ENCODE results near the gene CLDN9. TPM values are rescaled to one million over a fixed set of nuclear protein-coding genes. Genes with fewer than 3 reads are reported as not detected.

The CLDN9 gene
- total RNA-seq, 1 experiment from 2014 or later = not detected

- no peak for DNase-seq (ENCODE audit: low read depth)
These were observed 7.0 kb downstream of the CLDN9 start for GRCh38 chr16:3019594-3020246.

- DNase-seq (ENCODE audit: low read depth) = peak; percentile 90
These were observed 7.5 kb downstream of the CLDN9 start, which contains the start of gene TNFRSF12A for GRCh38 chr16:3020247-3020603. TSS of gene TNFRSF12A (plus strand) at chr16:3020368. CDS start at chr16:3020398, 30 bp downstream.

GRCh38 chr16:3020604-3021448, 8.1 kb downstream of the CLDN9 start:
- peak; percentile 96 for DNase-seq (ENCODE audit: low read depth)

GRCh38 chr16:3021449-3022207, 8.9 kb downstream of the CLDN9 start:
- DNase-seq (ENCODE audit: low read depth) = peak; percentile 98

GRCh38 chr16:3022208-3022683, 9.5 kb downstream of the CLDN9 start:
- DNase-seq (ENCODE audit: low read depth) = peak; percentile 95

- DNase-seq (ENCODE audit: low read depth) = no peak
These were observed 10.1 kb downstream of the CLDN9 start for GRCh38 chr16:3022684-3023414.

GRCh38 chr16:3023415-3023668, 10.6 kb downstream of the CLDN9 start:
- DNase-seq (ENCODE audit: low read depth) = peak; percentile 95

GRCh38 chr16:3023669-3024478, 11.2 kb downstream of the CLDN9 start, which contains the start of the genes HCFC1R1 and THOC6:
TSS of gene HCFC1R1 (minus strand) at chr16:3023942. CDS start at chr16:3023941, 1 bp downstream.
TSS of gene THOC6 (plus strand) at chr16:3024035. CDS start at chr16:3024327, 292 bp downstream.
- peak; percentile 99 for DNase-seq (ENCODE audit: low read depth)

GRCh38 chr16:3025032-3026002, 12.6 kb downstream of the CLDN9 start:
- DNase-seq (ENCODE audit: low read depth) = no peak

GRCh38 chr16:3026003-3026378, 13.3 kb downstream of the CLDN9 start:
- no peak for DNase-seq (ENCODE audit: low read depth)

- DNase-seq (ENCODE audit: low read depth) = no peak
These were observed 14.1 kb downstream of the CLDN9 start for GRCh38 chr16:3026609-3027488.

GRCh38 chr16:3027489-3027795, 14.7 kb downstream of the CLDN9 start:
- no peak for DNase-seq (ENCODE audit: low read depth)

- peak; percentile 83 for DNase-seq (ENCODE audit: low read depth)
These were observed 15.4 kb downstream of the CLDN9 start for GRCh38 chr16:3027983-3028715.

GRCh38 chr16:3028716-3029319, 16.1 kb downstream of the CLDN9 start:
- DNase-seq (ENCODE audit: low read depth) = no peak

GRCh38 chr16:3029491-3030221, 16.9 kb downstream of the CLDN9 start:
- no peak for DNase-seq (ENCODE audit: low read depth)

- no peak for DNase-seq (ENCODE audit: low read depth)
These were observed 17.8 kb downstream of the CLDN9 start for GRCh38 chr16:3030222-3031212.

Data from Daoy (cell line).